HepG2 (cell line): ENCODE data around the gene VPS9D1. TPM values are rescaled to one million over a fixed set of nuclear protein-coding genes. Genes with fewer than 3 reads are reported as not detected.
A peak's percentile ranks its signal among the peaks of the same experiment; 100 is the strongest.

Experiments used
- FOXA1 ChIP-seq, 2 experiments: fragments of 450-650 bp in 1 of 2; sonication (generic) in 1 of 2; formaldehyde crosslinking in 1 of 2; IDR thresholded peaks; 2 replicates each; pipeline versions ENCODE4 v1.4.0 to v1.6.1; 2016 to 2020; ENCODE audit warnings: missing genetic modification reagents in 1 of 2
- FOXA3 ChIP-seq: IDR thresholded peaks from 2 replicates; pipeline ENCODE4 v1.6.1; 2016; ENCODE audit warnings: missing genetic modification reagents, missing compliant biosample characterization
- GZF1 ChIP-seq: sonication (generic); formaldehyde crosslinking; IDR thresholded peaks from 2 replicates; pipeline ENCODE4 v1.5.1; 2020; ENCODE audit warnings: mild to moderate bottlenecking, missing genetic modification reagents
- HOXA7 ChIP-seq: sonication (generic); formaldehyde crosslinking; IDR thresholded peaks from 2 replicates; pipeline ENCODE4 v1.8.1; 2022; ENCODE audit warnings: mild to moderate bottlenecking, missing genetic modification reagents, moderate library complexity
- IKZF1 ChIP-seq: fragments of 450-650 bp; IDR thresholded peaks from 2 replicates; pipeline ENCODE4 v1.7.1; 2016
- KLF9 ChIP-seq: IDR thresholded peaks from 2 replicates; pipeline ENCODE4 v1.6.1; 2016; ENCODE audit warnings: low read depth
- KMT2B ChIP-seq: IDR thresholded peaks from 2 replicates; pipeline ENCODE4 v1.6.1; 2016; ENCODE audit warnings: missing genetic modification reagents, missing compliant biosample characterization
- PCBP2 ChIP-seq: fragments of 200-400 bp; formaldehyde crosslinking; optimal IDR thresholded peaks from 2 replicates; pipeline ENCODE3; 2018; ENCODE audit warnings: low read length, low read depth; ENCODE audit not compliant: poor library complexity, severe bottlenecking
- RAD51 ChIP-seq: fragments of 450-650 bp; IDR thresholded peaks from 2 replicates; pipeline ENCODE4 v1.6.1; 2016; ENCODE audit warnings: borderline replicate concordance
- ZFP82 ChIP-seq: sonication (generic); formaldehyde crosslinking; IDR thresholded peaks from 2 replicates; pipeline ENCODE4 v1.5.1; 2020; ENCODE audit warnings: mild to moderate bottlenecking, missing genetic modification reagents, borderline replicate concordance
- ZNF12 ChIP-seq: sonication (generic); formaldehyde crosslinking; IDR thresholded peaks from 2 replicates; pipeline ENCODE4 v1.5.0; 2020; ENCODE audit warnings: missing genetic modification reagents
- ZNF160 ChIP-seq: sonication (generic); formaldehyde crosslinking; IDR thresholded peaks from 2 replicates; pipeline ENCODE4 v1.8.0; 2022; ENCODE audit warnings: mild to moderate bottlenecking, inconsistent platforms, missing genetic modification reagents
- ZNF335 ChIP-seq: sonication (generic); formaldehyde crosslinking; IDR thresholded peaks from 2 replicates; pipeline ENCODE4 v1.4.0; 2020; ENCODE audit warnings: missing genetic modification reagents
- ZNF468 ChIP-seq: sonication (generic); formaldehyde crosslinking; IDR thresholded peaks from 2 replicates; pipeline ENCODE4 v1.8.0; 2022; ENCODE audit warnings: mild to moderate bottlenecking, moderate library complexity, missing genetic modification reagents
- ZNF746 ChIP-seq: sonication (generic); formaldehyde crosslinking; IDR thresholded peaks from 2 replicates; pipeline ENCODE4 v1.8.0; 2022; ENCODE audit warnings: mild to moderate bottlenecking, missing genetic modification reagents
- ZNF782 ChIP-seq: sonication (generic); formaldehyde crosslinking; IDR thresholded peaks from 2 replicates; pipeline ENCODE4 v1.4.0; 2020; ENCODE audit warnings: missing genetic modification reagents, mild to moderate bottlenecking, borderline replicate concordance
- polyA plus RNA-seq, 8 experiments: library from polyadenylated mRNA; depleted of rRNA in 3 of 8; stranded (reverse) in 7 of 8; unstranded in 1 of 8; fragments of >200 nt; fragmentation: Illumina TruSeq in 4 of 8; extraction: Trizol in 4 of 8; gene quantifications; 2 replicates each; pipeline versions ENCODE4 v1.2.1 to v1.2.3, GENCODE V29; 2011 to 2016; ENCODE audit warnings: low read depth in 4 of 8, missing spikeins in 1 of 8, mixed read lengths in 1 of 8; ENCODE audit not compliant: insufficient read depth in 1 of 8
- total RNA-seq, 5 experiments: library from RNA; depleted of rRNA; stranded (reverse); fragments of >200 nt; fragmentation: Illumina TruSeq; extraction: Trizol; gene quantifications; 2 replicates each; pipeline ENCODE4 v1.2.3, GENCODE V29; 2016; ENCODE audit warnings: low read depth in 1 of 5
- TF ChIP-seq, protein P1 (sequence below): sonication (generic); formaldehyde crosslinking; IDR thresholded peaks from 2 replicates; pipeline ENCODE4 v1.4.0; 2020; ENCODE audit warnings: missing genetic modification reagents
- TF ChIP-seq, protein P2 (sequence below): sonication (generic); formaldehyde crosslinking; IDR thresholded peaks from 2 replicates; pipeline ENCODE4 v1.4.0; 2020; ENCODE audit warnings: mild to moderate bottlenecking, low read depth, missing genetic modification reagents
- TF ChIP-seq, protein P3 (sequence below): sonication (generic); formaldehyde crosslinking; IDR thresholded peaks from 2 replicates; pipeline ENCODE4 v1.5.0; 2020; ENCODE audit warnings: mild to moderate bottlenecking, missing genetic modification reagents
- TF ChIP-seq, protein P4 (sequence below): sonication (generic); formaldehyde crosslinking; IDR thresholded peaks from 2 replicates; pipeline ENCODE4 v1.5.0; 2020; ENCODE audit warnings: missing genetic modification reagents, mild to moderate bottlenecking, borderline replicate concordance

The VPS9D1 gene
- total and polyA plus RNA-seq, 2 of the 13 experiments (the other 11 are each of a cell fraction or from before 2014, with no cell fraction given): 10.1 to 13.2 TPM

DNA sequence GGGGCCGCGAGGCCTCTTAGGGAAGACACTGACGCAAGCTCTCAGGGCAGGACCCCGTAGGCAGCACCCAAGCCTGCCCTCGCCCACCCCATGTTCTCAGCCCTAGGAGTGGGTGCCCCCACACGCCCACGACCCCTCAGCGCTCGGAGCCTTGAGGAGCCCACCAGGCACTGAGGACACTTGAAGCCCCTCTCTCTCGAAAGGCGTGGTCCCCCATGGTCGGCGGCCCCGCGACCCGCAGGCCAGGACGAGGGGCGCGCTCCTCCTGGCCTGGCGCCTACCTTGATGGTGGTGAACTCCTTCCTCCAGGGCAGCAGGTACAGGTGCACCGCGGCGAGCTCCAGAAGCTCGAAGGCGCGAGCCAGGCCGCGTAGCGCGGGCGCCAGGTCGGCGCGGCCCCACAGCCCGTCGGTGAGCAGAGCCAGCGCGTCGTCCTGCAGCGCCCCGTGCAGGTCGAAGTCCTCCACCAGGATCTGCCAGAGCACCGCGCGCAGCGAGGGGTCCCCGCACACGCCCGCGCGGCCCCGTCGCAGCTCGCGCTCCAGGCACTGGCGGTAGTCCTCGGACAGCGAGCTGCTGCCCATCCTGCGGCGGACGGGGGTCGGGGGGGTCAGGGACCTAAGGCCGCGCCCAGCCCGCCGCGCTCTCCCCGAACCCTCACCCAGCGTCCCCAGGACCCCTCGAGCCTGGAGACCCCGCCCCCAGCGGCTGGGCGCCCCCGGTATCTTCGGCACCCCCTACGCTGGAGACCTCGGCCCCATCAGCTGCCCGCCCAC lies 19.9 kb downstream of the VPS9D1 start (continued):
- TF ChIP-seq, protein P1, sequence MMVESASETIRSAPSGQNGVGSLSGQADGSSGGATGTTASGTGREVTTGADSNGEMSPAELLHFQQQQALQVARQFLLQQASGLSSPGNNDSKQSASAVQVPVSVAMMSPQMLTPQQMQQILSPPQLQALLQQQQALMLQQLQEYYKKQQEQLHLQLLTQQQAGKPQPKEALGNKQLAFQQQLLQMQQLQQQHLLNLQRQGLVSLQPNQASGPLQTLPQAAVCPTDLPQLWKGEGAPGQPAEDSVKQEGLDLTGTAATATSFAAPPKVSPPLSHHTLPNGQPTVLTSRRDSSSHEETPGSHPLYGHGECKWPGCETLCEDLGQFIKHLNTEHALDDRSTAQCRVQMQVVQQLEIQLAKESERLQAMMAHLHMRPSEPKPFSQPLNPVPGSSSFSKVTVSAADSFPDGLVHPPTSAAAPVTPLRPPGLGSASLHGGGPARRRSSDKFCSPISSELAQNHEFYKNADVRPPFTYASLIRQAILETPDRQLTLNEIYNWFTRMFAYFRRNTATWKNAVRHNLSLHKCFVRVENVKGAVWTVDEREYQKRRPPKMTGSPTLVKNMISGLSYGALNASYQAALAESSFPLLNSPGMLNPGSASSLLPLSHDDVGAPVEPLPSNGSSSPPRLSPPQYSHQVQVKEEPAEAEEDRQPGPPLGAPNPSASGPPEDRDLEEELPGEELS: peak; percentile 14; the same call in 1 of the 2 replicates
- TF ChIP-seq IKZF1 (no peak), ZNF160 (CRISPR knock-in tag) (peak; percentile 55; the same call in 1 of the 2 replicates), FOXA3 (CRISPR knock-in tag) (0 out of 2 replicates have a peak, but pooled peaks have one; percentile 34), ZNF12 (CRISPR knock-in tag) (no peak), KLF9 (CRISPR knock-in tag) (0 out of 2 replicates have a peak, but pooled peaks have one; percentile 11), FOXA1 (IDR thresholded peaks at IDR 0.05) (no peak), FOXA1 (CRISPR knock-in tag; IDR thresholded peaks at IDR 0.05) (0 out of 2 replicates have a peak, but pooled peaks have one; percentile 13), ZNF746 (0 out of 2 replicates have a peak, but pooled peaks have one; percentile 15), HOXA7 (CRISPR knock-in tag) (no peak), RAD51 (no peak), ZNF335 (CRISPR knock-in tag) (0 out of 2 replicates have a peak, but pooled peaks have one; percentile 0), ZNF782 (CRISPR knock-in tag) (peak; percentile 80; the same call in 1 of the 2 replicates), PCBP2 (no peak), ZNF468 (CRISPR knock-in tag) (0 out of 2 replicates have a peak, but pooled peaks have one; percentile 48), KMT2B (CRISPR knock-in tag) (no peak), ZFP82 (CRISPR knock-in tag) (no peak; the same call in none of the 2 replicates), GZF1 (CRISPR knock-in tag) (no peak)
- TF ChIP-seq, protein P2, sequence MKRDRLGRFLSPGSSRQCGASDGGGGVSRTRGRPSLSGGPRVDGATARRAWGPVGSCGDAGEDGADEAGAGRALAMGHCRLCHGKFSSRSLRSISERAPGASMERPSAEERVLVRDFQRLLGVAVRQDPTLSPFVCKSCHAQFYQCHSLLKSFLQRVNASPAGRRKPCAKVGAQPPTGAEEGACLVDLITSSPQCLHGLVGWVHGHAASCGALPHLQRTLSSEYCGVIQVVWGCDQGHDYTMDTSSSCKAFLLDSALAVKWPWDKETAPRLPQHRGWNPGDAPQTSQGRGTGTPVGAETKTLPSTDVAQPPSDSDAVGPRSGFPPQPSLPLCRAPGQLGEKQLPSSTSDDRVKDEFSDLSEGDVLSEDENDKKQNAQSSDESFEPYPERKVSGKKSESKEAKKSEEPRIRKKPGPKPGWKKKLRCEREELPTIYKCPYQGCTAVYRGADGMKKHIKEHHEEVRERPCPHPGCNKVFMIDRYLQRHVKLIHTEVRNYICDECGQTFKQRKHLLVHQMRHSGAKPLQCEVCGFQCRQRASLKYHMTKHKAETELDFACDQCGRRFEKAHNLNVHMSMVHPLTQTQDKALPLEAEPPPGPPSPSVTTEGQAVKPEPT (CRISPR knock-in tag): 0 out of 2 replicates have a peak, but pooled peaks have one; percentile 15
- TF ChIP-seq, protein P3, sequence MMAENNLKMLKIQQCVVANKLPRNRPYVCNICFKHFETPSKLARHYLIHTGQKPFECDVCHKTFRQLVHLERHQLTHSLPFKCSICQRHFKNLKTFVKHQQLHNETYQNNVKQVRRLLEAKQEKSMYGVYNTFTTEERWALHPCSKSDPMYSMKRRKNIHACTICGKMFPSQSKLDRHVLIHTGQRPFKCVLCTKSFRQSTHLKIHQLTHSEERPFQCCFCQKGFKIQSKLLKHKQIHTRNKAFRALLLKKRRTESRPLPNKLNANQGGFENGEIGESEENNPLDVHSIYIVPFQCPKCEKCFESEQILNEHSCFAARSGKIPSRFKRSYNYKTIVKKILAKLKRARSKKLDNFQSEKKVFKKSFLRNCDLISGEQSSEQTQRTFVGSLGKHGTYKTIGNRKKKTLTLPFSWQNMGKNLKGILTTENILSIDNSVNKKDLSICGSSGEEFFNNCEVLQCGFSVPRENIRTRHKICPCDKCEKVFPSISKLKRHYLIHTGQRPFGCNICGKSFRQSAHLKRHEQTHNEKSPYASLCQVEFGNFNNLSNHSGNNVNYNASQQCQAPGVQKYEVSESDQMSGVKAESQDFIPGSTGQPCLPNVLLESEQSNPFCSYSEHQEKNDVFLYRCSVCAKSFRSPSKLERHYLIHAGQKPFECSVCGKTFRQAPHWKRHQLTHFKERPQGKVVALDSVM (CRISPR knock-in tag): no peak
- TF ChIP-seq, protein P4, sequence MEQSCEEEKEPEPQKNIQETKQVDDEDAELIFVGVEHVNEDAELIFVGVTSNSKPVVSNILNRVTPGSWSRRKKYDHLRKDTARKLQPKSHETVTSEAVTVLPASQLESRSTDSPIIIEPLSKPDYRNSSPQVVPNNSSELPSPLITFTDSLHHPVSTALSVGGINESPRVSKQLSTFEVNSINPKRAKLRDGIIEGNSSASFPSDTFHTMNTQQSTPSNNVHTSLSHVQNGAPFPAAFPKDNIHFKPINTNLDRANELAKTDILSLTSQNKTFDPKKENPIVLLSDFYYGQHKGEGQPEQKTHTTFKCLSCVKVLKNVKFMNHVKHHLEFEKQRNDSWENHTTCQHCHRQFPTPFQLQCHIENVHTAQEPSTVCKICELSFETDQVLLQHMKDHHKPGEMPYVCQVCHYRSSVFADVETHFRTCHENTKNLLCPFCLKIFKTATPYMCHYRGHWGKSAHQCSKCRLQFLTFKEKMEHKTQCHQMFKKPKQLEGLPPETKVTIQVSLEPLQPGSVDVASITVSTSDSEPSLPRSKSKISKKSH (CRISPR knock-in tag): peak; percentile 12; the same call in 1 of the 2 replicates
